Fibroblast of pulmonary artery (primary cell): ENCODE results near the gene AURKAIP1.

ENCODE experiments used
- DNase-seq: peaks from one replicate; pipeline ENCODE4 v3.0.0-alpha.2; 2010; ENCODE audit warnings: low read depth
- H3K4me3 ChIP-seq: replicated peaks from 2 replicates; pipeline ENCODE4 v1.5.1; 2011; ENCODE audit warnings: low read depth, mild to moderate bottlenecking, control low read depth, low read length, moderate library complexity
- TF ChIP-seq, protein P1 (sequence below): IDR thresholded peaks from 2 replicates; pipeline ENCODE4 v1.5.1; 2011; ENCODE audit warnings: mild to moderate bottlenecking, control low read depth, low read length, inconsistent platforms; ENCODE audit errors: missing control alignments

The AURKAIP1 gene

DNA sequence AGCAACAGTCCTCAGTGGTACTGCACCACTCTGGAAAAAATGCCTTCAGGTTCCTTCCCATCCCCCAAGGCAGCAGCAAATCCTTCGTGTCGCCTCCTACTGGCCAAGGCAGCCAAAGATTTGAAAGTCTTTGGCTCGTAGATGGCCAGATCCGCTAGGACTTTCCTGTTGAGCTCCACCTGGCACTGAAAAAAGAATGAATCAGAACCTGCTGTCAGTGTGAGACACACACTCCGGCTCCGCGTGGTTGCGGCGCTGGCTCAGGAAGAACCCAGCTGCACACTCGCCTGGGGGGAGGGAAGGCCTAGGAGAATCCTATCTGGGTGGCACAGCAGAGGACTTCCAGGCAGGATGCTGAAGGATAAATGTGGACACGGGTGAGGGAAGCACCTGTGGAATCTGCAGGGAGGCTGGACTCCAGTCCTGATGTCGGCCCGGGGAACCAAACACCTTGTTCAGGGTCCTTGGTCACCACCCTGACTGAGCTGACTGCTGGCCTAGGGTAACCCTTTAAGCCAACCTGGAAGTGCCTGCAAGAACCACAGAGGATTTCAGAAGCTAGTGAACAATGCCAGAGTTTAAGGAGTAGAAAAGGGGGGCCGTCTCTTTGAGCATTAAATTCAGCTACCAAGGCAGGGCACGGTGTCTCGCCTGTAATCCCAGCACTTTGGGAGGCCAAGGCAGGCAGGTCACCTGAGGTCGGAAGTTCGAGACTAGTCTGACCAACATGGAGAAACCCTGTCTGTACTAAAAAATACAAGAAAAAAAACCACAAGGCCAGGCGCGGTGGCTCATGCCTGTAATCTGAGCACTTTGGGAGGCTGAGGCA lies 27.3 kb upstream of the AURKAIP1 start:
- H3K4me3 ChIP-seq, result no peak overlapping the region
- TF ChIP-seq, protein P1, sequence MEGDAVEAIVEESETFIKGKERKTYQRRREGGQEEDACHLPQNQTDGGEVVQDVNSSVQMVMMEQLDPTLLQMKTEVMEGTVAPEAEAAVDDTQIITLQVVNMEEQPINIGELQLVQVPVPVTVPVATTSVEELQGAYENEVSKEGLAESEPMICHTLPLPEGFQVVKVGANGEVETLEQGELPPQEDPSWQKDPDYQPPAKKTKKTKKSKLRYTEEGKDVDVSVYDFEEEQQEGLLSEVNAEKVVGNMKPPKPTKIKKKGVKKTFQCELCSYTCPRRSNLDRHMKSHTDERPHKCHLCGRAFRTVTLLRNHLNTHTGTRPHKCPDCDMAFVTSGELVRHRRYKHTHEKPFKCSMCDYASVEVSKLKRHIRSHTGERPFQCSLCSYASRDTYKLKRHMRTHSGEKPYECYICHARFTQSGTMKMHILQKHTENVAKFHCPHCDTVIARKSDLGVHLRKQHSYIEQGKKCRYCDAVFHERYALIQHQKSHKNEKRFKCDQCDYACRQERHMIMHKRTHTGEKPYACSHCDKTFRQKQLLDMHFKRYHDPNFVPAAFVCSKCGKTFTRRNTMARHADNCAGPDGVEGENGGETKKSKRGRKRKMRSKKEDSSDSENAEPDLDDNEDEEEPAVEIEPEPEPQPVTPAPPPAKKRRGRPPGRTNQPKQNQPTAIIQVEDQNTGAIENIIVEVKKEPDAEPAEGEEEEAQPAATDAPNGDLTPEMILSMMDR, result peak; percentile 76
- peak; percentile 72 for DNase-seq

DNA sequence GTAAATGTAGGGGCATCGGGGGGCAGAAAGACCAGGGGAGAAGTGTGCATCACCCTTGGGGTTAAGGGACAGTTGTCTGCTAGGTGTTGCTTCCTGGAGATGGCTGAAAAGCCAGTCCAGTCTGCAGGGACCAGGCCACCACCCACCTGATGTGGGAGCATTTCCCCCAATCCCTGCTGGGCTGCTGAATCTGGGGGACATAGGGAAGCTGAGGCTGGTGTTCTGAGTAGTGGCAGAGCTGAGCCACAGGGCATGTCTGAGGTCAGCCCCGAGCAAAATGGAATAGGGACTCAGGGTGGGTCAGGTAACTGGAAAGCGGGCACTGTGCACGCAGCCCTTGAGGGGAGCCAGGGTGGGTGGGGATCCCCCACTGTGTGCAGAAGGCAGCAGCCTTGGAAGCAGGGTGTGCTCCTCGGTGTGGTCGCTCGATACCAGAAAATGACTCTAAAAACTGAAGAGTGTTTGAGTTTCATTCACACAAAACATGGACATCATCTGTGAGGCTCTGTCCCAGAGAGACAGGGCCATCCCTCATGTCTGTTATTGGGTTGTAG lies 26.5 kb upstream of the AURKAIP1 start:
- no peak overlapping the region for H3K4me3 ChIP-seq
- TF ChIP-seq, protein P1, result no peak
- DNase-seq, result no peak

DNA sequence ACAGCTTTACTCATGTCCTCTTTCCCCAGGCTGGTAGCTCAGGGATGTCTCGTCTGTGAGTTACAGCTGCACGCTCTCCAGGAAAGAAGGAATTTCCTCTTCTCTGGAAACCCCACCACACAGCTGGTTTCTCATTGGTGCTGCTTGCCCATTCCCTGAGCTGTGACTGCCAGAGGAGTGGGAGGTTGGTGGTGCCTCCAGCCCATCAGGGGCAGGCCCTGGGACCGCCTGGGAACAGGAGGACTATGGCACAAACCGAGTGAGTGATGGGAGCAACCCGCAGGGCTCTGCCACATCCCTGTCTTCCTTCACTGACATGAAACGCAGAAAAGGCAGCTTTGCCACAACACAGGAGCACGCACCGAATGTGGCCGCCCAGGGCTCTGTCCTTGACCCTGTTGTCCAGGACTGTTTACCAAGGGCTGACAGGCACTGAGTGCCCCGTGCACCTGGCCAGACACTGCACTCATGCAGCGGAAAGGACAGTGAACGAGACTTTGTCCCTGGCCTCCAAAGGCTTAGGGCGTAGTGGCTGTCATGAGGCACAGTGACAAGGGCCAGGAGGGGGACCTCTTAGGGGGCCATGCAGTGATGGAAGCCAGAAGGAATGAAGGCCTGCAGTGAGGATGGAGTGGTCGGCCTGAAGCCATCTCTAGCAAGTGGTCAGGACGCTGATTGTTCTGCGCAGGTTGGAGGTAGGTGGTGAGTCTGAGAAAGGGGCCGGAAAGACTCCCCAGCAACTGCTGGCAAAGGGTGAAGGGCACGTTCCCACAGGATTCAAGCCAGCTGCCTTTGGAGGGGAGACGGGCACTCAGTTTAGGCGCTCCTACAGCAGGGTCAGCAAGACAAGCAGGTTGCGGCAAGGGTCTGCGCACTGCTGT lies 25.8 kb upstream of the AURKAIP1 start:
- no peak for DNase-seq
- TF ChIP-seq, protein P1, result no peak
- peak overlapping the region; percentile 97 for H3K4me3 ChIP-seq

DNA sequence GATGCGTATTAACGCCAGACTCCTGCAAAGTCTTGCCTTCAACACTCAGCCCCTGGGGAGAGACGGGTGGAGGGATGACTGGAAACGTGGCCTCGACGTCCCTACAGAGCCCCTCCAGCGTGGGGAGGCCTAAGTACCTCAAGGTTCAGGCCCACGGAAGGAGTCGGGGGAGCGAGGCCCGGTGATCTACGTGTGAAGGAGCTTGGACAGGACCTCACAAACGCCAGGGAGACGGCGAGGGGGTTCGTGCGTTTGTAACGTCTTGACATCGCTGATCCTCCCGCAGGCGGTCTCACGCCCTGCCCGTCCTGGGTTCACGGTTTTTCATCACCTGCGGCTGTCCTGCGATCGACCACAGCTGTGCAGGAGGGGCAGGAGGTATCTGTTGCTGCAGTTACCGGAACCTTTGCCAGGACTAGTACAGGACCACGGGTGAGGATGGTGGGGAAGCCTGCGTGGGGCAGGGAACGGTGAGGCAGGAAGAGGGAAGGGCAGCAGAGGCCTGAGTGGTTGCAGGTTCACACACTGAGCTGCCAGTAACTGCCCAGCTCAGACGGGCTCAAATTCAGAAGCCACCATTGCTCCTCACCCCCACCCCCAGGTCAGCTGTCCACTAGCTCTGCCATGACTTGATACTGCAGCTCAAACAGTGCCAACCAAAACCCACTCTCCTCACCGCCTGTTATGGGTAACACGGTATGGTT lies 25.0 kb upstream of the AURKAIP1 start:
- peak overlapping the region; percentile 97 for H3K4me3 ChIP-seq
- peak; percentile 29 for DNase-seq

DNA sequence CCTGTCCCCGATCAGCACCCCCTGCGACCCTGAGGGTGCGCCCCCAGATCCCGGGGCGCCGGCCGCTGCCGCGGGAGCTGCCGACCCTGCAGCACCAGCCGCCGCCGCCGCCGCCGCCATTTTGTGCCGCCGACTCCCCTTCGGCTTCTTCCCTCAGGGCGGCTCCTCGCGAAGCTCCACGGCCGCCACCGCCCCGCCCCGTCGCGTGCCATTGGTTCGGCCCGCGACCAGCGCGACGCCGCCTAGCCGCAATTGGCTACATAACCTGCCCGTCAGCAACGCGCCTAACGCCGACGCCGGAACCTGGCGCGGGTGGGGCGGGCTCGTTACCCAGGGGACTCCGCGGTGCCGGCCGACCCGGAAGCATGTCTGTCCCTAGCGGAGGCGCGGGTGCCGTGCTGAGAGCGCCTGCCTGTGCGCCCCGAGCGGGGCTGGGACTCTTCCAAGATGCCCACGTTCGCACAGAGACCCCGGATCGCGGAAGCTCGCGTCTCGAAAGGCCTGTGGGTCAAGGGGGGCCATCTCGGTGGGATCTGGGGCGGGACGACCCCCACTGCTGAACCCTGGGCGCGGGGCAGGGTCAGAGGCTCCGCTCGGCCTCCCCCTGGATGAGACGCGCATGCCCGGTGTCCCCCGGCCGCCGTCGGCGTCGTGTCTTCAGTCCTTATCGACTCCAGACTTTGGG lies 24.3 kb upstream of the AURKAIP1 start, which contains the start of gene CCNL2:
TSS of gene CCNL2 (minus strand) at position 149 of the 685 bp plus-strand sequence. CDS start at position 120, 29 bp downstream.
- DNase-seq, result peak; percentile 99
- TF ChIP-seq, protein P1, result peak; percentile 46
- H3K4me3 ChIP-seq, result peak within 1 kb of the TSS; percentile 97

More for the DNA sequence above, 25.0 kb upstream of the AURKAIP1 start:
- TF ChIP-seq, protein P1, result no peak

DNA sequence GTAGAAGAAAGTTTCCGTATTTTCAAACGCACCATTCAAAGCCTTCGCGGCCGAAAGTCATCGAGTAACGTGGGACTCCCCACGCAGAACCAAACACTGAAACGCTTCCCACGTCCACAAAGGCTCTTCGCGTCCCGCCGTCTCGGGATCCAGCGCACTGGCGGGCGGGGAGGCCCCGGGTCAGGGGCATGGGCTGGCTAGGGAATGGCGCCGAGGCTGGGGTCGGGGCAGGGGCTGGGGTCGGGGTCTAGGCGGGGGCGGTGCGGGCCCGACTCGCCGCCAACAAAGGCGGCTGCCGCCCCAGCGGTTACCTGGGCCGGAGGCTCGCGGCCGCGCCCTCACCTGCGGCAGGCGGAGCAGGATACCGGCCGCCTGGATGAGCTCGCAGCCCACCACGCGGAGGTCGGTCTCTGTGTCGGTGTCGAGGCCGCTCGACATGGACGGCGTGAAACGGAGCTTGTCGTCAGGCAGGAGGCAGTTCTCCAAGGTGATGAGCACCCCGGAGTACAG lies 23.7 kb upstream of the AURKAIP1 start:
- no peak for DNase-seq
- peak overlapping the region; percentile 79 for H3K4me3 ChIP-seq

More for the DNA sequence above, 23.7 kb upstream of the AURKAIP1 start:
- TF ChIP-seq, protein P1, result no peak
